HepG2 (cell line): ENCODE measurements around the gene ATXN1L. TPM values are rescaled to one million over a fixed set of nuclear protein-coding genes. Genes with fewer than 3 reads are reported as not detected.

Source experiments
- BRCA1 ChIP-seq: sonication (generic); formaldehyde crosslinking; IDR thresholded peaks from 2 replicates; pipeline ENCODE4 v1.4.0; 2020; ENCODE audit warnings: missing genetic modification reagents
- CENPX ChIP-seq: sonication (generic); formaldehyde crosslinking; IDR thresholded peaks from 2 replicates; pipeline ENCODE4 v1.9.0; 2021; ENCODE audit warnings: mild to moderate bottlenecking, missing genetic modification reagents, moderate library complexity
- CREBL2 ChIP-seq: sonication (generic); formaldehyde crosslinking; IDR thresholded peaks from 2 replicates; pipeline ENCODE4 v1.8.1; 2023; ENCODE audit warnings: missing genetic modification reagents, mild to moderate bottlenecking, borderline replicate concordance
- FOXA3 ChIP-seq: IDR thresholded peaks from 2 replicates; pipeline ENCODE4 v1.6.1; 2016; ENCODE audit warnings: missing genetic modification reagents, missing compliant biosample characterization
- HOXA3 ChIP-seq: sonication (generic); formaldehyde crosslinking; IDR thresholded peaks from 2 replicates; pipeline ENCODE4 v1.5.0; 2020; ENCODE audit warnings: missing genetic modification reagents
- IRF2 ChIP-seq: IDR thresholded peaks from 2 replicates; pipeline ENCODE4 v1.6.1; 2018; ENCODE audit warnings: missing genetic modification reagents, missing compliant biosample characterization
- LCORL ChIP-seq, 2 experiments: fragments of 450-650 bp in 1 of 2; sonication (generic) in 1 of 2; formaldehyde crosslinking in 1 of 2; IDR thresholded peaks; 2 replicates each; pipeline versions ENCODE4 v1.5.0 to v1.6.1; 2017 to 2020; ENCODE audit warnings: antibody characterized with exemption in 1 of 2, missing genetic modification reagents in 1 of 2
- MED1 ChIP-seq: sonication (generic); formaldehyde crosslinking; IDR thresholded peaks from 2 replicates; pipeline ENCODE4 v1.4.0; 2020; ENCODE audit warnings: missing genetic modification reagents
- MTA1 ChIP-seq: sonication (generic); formaldehyde crosslinking; IDR thresholded peaks from 2 replicates; pipeline ENCODE4 v1.4.0; 2020; ENCODE audit warnings: missing genetic modification reagents, mild to moderate bottlenecking, borderline replicate concordance
- PHF21A ChIP-seq: sonication (generic); formaldehyde crosslinking; IDR thresholded peaks from 2 replicates; pipeline ENCODE4 v1.5.0; 2020; ENCODE audit warnings: mild to moderate bottlenecking, missing genetic modification reagents
- SALL2 ChIP-seq: sonication (generic); formaldehyde crosslinking; IDR thresholded peaks from 2 replicates; pipeline ENCODE4 v1.8.1; 2023; ENCODE audit warnings: mild to moderate bottlenecking, missing genetic modification reagents, inconsistent platforms
- SMC3 ChIP-seq: IDR thresholded peaks from 2 replicates; pipeline ENCODE4 v1.6.1; 2011; ENCODE audit warnings: low read length, improper control_type of control experiment
- SNAPC5 ChIP-seq: sonication (generic); formaldehyde crosslinking; IDR thresholded peaks from 2 replicates; pipeline ENCODE4 v1.8.1; 2023; ENCODE audit warnings: mild to moderate bottlenecking, missing genetic modification reagents, borderline replicate concordance
- TEAD2 ChIP-seq: sonication (generic); formaldehyde crosslinking; IDR thresholded peaks from 2 replicates; pipeline ENCODE4 v1.9.0; 2021; ENCODE audit warnings: missing genetic modification reagents
- YEATS2 ChIP-seq: sonication (generic); formaldehyde crosslinking; IDR thresholded peaks from 2 replicates; pipeline ENCODE4 v1.4.0; 2020; ENCODE audit warnings: missing genetic modification reagents, borderline replicate concordance
- ZFP36L1 ChIP-seq: sonication (generic); formaldehyde crosslinking; IDR thresholded peaks from 2 replicates; pipeline ENCODE4 v1.8.0; 2022; ENCODE audit warnings: mild to moderate bottlenecking, missing genetic modification reagents, moderate library complexity
- ZMAT3 ChIP-seq: sonication (generic); formaldehyde crosslinking; conservative IDR thresholded peaks from 2 replicates; pipeline ENCODE4 v1.7.0; 2021; ENCODE audit warnings: missing genetic modification reagents
- ZNF256 ChIP-seq: sonication (generic); formaldehyde crosslinking; conservative IDR thresholded peaks from 2 replicates; pipeline ENCODE4 v1.4.0; 2020; ENCODE audit warnings: missing genetic modification reagents
- ZNF556 ChIP-seq: sonication (generic); formaldehyde crosslinking; IDR thresholded peaks from 2 replicates; pipeline ENCODE4 v1.4.0; 2020; ENCODE audit warnings: mild to moderate bottlenecking, missing genetic modification reagents, borderline replicate concordance
- ZNF629 ChIP-seq: sonication (generic); formaldehyde crosslinking; conservative IDR thresholded peaks from 2 replicates; pipeline ENCODE4 v1.5.0; 2020; ENCODE audit warnings: missing genetic modification reagents
- ZNF704 ChIP-seq: sonication (generic); formaldehyde crosslinking; IDR thresholded peaks from 2 replicates; pipeline ENCODE4 v1.8.1; 2023; ENCODE audit warnings: mild to moderate bottlenecking, inconsistent platforms, moderate library complexity, missing genetic modification reagents, borderline replicate concordance
- ZNF839 ChIP-seq: sonication (generic); formaldehyde crosslinking; IDR thresholded peaks from 2 replicates; pipeline ENCODE4 v1.4.0; 2020; ENCODE audit warnings: missing genetic modification reagents, mild to moderate bottlenecking, borderline replicate concordance
- polyA plus RNA-seq, 8 experiments: library from polyadenylated mRNA; depleted of rRNA in 3 of 8; stranded (reverse) in 7 of 8; unstranded in 1 of 8; fragments of >200 nt; fragmentation: Illumina TruSeq in 4 of 8; extraction: Trizol in 4 of 8; gene quantifications; 2 replicates each; pipeline versions ENCODE4 v1.2.1 to v1.2.3, GENCODE V29; 2011 to 2016; ENCODE audit warnings: low read depth in 4 of 8, missing spikeins in 1 of 8, mixed read lengths in 1 of 8; ENCODE audit not compliant: insufficient read depth in 1 of 8
- total RNA-seq, 5 experiments: library from RNA; depleted of rRNA; stranded (reverse); fragments of >200 nt; fragmentation: Illumina TruSeq; extraction: Trizol; gene quantifications; 2 replicates each; pipeline ENCODE4 v1.2.3, GENCODE V29; 2016; ENCODE audit warnings: low read depth in 1 of 5
- TF ChIP-seq, protein P1 (sequence below): sonication (generic); formaldehyde crosslinking; IDR thresholded peaks from 2 replicates; pipeline ENCODE4 v1.4.0; 2020; ENCODE audit warnings: low read depth, mild to moderate bottlenecking, missing genetic modification reagents
- TF ChIP-seq, protein P2 (sequence below): IDR thresholded peaks from 2 replicates; pipeline ENCODE4 v1.6.1; 2016; ENCODE audit warnings: missing genetic modification reagents, missing compliant biosample characterization
- TF ChIP-seq, protein P3 (sequence below): sonication (generic); formaldehyde crosslinking; IDR thresholded peaks from 2 replicates; pipeline ENCODE4 v1.5.0; 2020; ENCODE audit warnings: mild to moderate bottlenecking, missing genetic modification reagents

The ATXN1L gene
- total and polyA plus RNA-seq, 2 of the 13 experiments (the other 11 are each of a cell fraction or from before 2014, with no cell fraction given), result 20.0 to 22.4 TPM

DNA sequence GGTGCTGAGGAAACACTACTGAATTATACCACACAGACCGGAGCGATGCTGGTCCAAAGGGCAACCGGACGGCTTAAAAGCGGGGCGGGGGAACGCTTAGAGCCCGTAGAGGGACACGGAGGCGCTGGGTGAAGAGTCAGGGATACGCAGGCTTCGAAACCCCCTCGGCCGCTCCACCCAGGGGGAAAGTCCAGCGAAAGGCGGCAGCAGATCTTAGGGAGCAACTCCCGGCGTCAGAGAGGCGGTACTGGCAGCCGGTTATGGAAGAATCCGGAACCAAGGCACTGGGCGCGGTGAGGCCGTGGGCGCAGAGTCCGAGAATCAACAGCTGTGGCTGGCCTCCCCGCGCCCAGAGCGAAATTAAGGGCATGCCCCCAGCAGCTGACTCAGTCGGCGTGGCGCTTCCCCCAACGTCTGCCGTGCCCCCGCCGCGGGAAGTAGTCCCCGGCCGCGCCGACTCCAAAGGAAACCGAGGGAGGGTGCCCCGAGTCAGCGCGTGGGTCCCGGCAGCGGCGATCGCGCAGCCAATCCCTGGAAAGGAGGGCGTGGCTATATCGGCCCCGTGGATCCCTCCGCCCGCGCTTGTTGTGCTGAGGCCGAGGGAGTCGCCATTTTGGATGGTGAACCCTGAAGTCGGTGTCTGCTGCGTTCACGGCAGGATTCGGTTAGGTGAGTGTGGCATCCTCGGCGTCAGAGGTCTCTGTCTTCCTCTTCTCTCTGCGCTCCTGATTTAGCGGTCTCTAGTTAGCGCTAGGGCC is 49.3 kb downstream of the ATXN1L start, which contains the start of gene IST1 (continued):
- peak; percentile 70; the same call in 1 of the 2 replicates for TF ChIP-seq CREBL2
- peak; percentile 99; the same call in 1 of the 2 replicates for TF ChIP-seq ZNF556 (CRISPR knock-in tag)
- TF ChIP-seq HOXA3 (CRISPR knock-in tag), result peak; percentile 98
- TF ChIP-seq ZNF839 (CRISPR knock-in tag), result peak; percentile 84; the same call in 1 of the 2 replicates
- TF ChIP-seq BRCA1 (CRISPR knock-in tag), result peak; percentile 96
- peak; percentile 96 for TF ChIP-seq YEATS2 (CRISPR knock-in tag)
- TF ChIP-seq CENPX, result no peak
- peak; percentile 86; the same call in 1 of the 2 replicates for TF ChIP-seq MTA1 (CRISPR knock-in tag)
- TF ChIP-seq ZMAT3, result peak; percentile 95
- TF ChIP-seq, protein P1, sequence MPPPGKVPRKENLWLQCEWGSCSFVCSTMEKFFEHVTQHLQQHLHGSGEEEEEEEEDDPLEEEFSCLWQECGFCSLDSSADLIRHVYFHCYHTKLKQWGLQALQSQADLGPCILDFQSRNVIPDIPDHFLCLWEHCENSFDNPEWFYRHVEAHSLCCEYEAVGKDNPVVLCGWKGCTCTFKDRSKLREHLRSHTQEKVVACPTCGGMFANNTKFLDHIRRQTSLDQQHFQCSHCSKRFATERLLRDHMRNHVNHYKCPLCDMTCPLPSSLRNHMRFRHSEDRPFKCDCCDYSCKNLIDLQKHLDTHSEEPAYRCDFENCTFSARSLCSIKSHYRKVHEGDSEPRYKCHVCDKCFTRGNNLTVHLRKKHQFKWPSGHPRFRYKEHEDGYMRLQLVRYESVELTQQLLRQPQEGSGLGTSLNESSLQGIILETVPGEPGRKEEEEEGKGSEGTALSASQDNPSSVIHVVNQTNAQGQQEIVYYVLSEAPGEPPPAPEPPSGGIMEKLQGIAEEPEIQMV, result peak; percentile 99
- 0 out of 2 replicates have a peak, but pooled peaks have one; percentile 6 for TF ChIP-seq SMC3
- TF ChIP-seq, protein P2, sequence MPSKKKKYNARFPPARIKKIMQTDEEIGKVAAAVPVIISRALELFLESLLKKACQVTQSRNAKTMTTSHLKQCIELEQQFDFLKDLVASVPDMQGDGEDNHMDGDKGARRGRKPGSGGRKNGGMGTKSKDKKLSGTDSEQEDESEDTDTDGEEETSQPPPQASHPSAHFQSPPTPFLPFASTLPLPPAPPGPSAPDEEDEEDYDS (CRISPR knock-in tag), result peak; percentile 88
- TF ChIP-seq ZNF704, result peak; percentile 97
- peak; percentile 96 for TF ChIP-seq IRF2 (CRISPR knock-in tag)
- TF ChIP-seq ZFP36L1 (CRISPR knock-in tag), result peak; percentile 48
- TF ChIP-seq MED1 (CRISPR knock-in tag), result peak; percentile 90
- no peak for TF ChIP-seq SNAPC5 (CRISPR knock-in tag)
- peak; percentile 94 for TF ChIP-seq TEAD2 (CRISPR knock-in tag)
- peak; percentile 97 for TF ChIP-seq SALL2 (CRISPR knock-in tag)
- TF ChIP-seq, protein P3, sequence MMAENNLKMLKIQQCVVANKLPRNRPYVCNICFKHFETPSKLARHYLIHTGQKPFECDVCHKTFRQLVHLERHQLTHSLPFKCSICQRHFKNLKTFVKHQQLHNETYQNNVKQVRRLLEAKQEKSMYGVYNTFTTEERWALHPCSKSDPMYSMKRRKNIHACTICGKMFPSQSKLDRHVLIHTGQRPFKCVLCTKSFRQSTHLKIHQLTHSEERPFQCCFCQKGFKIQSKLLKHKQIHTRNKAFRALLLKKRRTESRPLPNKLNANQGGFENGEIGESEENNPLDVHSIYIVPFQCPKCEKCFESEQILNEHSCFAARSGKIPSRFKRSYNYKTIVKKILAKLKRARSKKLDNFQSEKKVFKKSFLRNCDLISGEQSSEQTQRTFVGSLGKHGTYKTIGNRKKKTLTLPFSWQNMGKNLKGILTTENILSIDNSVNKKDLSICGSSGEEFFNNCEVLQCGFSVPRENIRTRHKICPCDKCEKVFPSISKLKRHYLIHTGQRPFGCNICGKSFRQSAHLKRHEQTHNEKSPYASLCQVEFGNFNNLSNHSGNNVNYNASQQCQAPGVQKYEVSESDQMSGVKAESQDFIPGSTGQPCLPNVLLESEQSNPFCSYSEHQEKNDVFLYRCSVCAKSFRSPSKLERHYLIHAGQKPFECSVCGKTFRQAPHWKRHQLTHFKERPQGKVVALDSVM (CRISPR knock-in tag), result peak; percentile 94
- peak; percentile 79 for TF ChIP-seq FOXA3 (CRISPR knock-in tag)
- no peak for TF ChIP-seq LCORL (IDR thresholded peaks at IDR 0.05)
- TF ChIP-seq LCORL (CRISPR knock-in tag; IDR thresholded peaks at IDR 0.05), result peak; percentile 96
- peak; percentile 100 for TF ChIP-seq PHF21A (CRISPR knock-in tag)
- peak; percentile 97 for TF ChIP-seq ZNF256 (CRISPR knock-in tag)
- TF ChIP-seq ZNF629, result peak; percentile 53; the same call in 1 of the 2 replicates
